A673 (cell line): ENCODE data around the gene POLDIP2.

Experiments
- EZH2 ChIP-seq: fragments of 200-600 bp; sonication (generic); IDR thresholded peaks from 2 replicates; pipeline ENCODE4 v1.6.1; 2017; ENCODE audit warnings: borderline replicate concordance, low read depth, mild to moderate bottlenecking, mixed read lengths, antibody characterized with exemption, low read length; ENCODE audit not compliant: poor library complexity, severe bottlenecking
- TF ChIP-seq, protein P1 (sequence below): fragments of 300-800, 200-600 bp; sonication (generic); conservative IDR thresholded peaks from 2 replicates; pipeline ENCODE4 v1.5.1; 2017; ENCODE audit warnings: low read depth, mild to moderate bottlenecking, antibody characterized with exemption, low read length, moderate library complexity, mixed read lengths

- TF ChIP-seq, protein P1, sequence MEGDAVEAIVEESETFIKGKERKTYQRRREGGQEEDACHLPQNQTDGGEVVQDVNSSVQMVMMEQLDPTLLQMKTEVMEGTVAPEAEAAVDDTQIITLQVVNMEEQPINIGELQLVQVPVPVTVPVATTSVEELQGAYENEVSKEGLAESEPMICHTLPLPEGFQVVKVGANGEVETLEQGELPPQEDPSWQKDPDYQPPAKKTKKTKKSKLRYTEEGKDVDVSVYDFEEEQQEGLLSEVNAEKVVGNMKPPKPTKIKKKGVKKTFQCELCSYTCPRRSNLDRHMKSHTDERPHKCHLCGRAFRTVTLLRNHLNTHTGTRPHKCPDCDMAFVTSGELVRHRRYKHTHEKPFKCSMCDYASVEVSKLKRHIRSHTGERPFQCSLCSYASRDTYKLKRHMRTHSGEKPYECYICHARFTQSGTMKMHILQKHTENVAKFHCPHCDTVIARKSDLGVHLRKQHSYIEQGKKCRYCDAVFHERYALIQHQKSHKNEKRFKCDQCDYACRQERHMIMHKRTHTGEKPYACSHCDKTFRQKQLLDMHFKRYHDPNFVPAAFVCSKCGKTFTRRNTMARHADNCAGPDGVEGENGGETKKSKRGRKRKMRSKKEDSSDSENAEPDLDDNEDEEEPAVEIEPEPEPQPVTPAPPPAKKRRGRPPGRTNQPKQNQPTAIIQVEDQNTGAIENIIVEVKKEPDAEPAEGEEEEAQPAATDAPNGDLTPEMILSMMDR: no peak
- no peak for TF ChIP-seq EZH2
Measured at GRCh38 chr17:28340374-28340773, 17.0 kb downstream of the POLDIP2 start.
